NCI-H82 treated with DMSO at 0.1 percent for 48 hours (cell line): ENCODE results near the gene ZBTB11.
"Not testable (repeated sequence)": the region's sequence is repeated elsewhere in the genome, so short reads cannot be mapped to it uniquely, and the experiment has no call there.

Experiments used
- DNase-seq: peaks from one replicate; lab custom pipeline; 2025; ENCODE audit not compliant: unreplicated experiment; lab: John Stamatoyannopoulos, UW

The ZBTB11 gene

GRCh38 chr3:101691685-101692671 lies 15.0 kb upstream of the ZBTB11 start:
- not testable (repeated sequence) for DNase-seq

GRCh38 chr3:101690972-101691371 lies 14.0 kb upstream of the ZBTB11 start:
- no peak for DNase-seq

GRCh38 chr3:101689286-101689685 lies 12.4 kb upstream of the ZBTB11 start:
- no peak for DNase-seq

- no peak for DNase-seq
Measured at GRCh38 chr3:101687142-101687931, 10.4 kb upstream of the ZBTB11 start.

GRCh38 chr3:101685870-101686307 lies 9.0 kb upstream of the ZBTB11 start:
- no peak for DNase-seq

- DNase-seq, result no peak
Measured at GRCh38 chr3:101685050-101685400, 8.1 kb upstream of the ZBTB11 start.

- no peak for DNase-seq
Measured at GRCh38 chr3:101680466-101680865, 3.5 kb upstream of the ZBTB11 start.

- DNase-seq, result not testable (repeated sequence)
Measured at GRCh38 chr3:101678837-101679236, 1.9 kb upstream of the ZBTB11 start.

- no peak for DNase-seq
Measured at GRCh38 chr3:101677436-101678286, 729 bp upstream of the ZBTB11 start.

GRCh38 chr3:101676216-101676764 lies 642 bp downstream of the ZBTB11 start:
- DNase-seq, result no peak

GRCh38 chr3:101675709-101676215 lies 1.2 kb downstream of the ZBTB11 start:
- DNase-seq, result no peak

- no peak for DNase-seq
Measured at GRCh38 chr3:101674518-101674917, 2.4 kb downstream of the ZBTB11 start.

- DNase-seq, result no peak
Measured at GRCh38 chr3:101673953-101674352, 3.0 kb downstream of the ZBTB11 start.

GRCh38 chr3:101671014-101671413 lies 5.9 kb downstream of the ZBTB11 start:
- no peak for DNase-seq

- no peak for DNase-seq
Measured at GRCh38 chr3:101667844-101668243, 9.1 kb downstream of the ZBTB11 start.

GRCh38 chr3:101667331-101667730 lies 9.6 kb downstream of the ZBTB11 start:
- DNase-seq, result no peak

GRCh38 chr3:101665851-101666250 lies 11.1 kb downstream of the ZBTB11 start:
- no peak for DNase-seq

GRCh38 chr3:101665357-101665756 lies 11.6 kb downstream of the ZBTB11 start:
- DNase-seq, result no peak

- no peak for DNase-seq
Measured at GRCh38 chr3:101660714-101661113, 16.2 kb downstream of the ZBTB11 start.

- no peak for DNase-seq
Measured at GRCh38 chr3:101656651-101657050, 20.3 kb downstream of the ZBTB11 start.
